ENCODE measurements around the gene ERMARD.

The ERMARD gene

GRCh38 chr6:169809386-169809785, 58.0 kb downstream of the ERMARD start:
- H3K4me3 ChIP-seq (ENCODE audit: control insufficient read depth, low read depth, low read length): no peak overlapping the region
- TF ChIP-seq CTCF (IDR thresholded peaks at IDR 0.05; ENCODE audit: control insufficient read depth, insufficient read depth, low read depth, low read length, missing control alignments): no peak
- no peak for DNase-seq (ENCODE audit: low read depth)

- H3K4me3 ChIP-seq (ENCODE audit: control insufficient read depth, low read depth, low read length): no peak overlapping the region
- DNase-seq (ENCODE audit: low read depth): no peak
- no peak for TF ChIP-seq CTCF (IDR thresholded peaks at IDR 0.05; ENCODE audit: control insufficient read depth, insufficient read depth, low read depth, low read length, missing control alignments)
These were observed 58.9 kb downstream of the ERMARD start for GRCh38 chr6:169810066-169810989.

- no peak for TF ChIP-seq CTCF (IDR thresholded peaks at IDR 0.05; ENCODE audit: control insufficient read depth, insufficient read depth, low read depth, low read length, missing control alignments)
- no peak for DNase-seq (ENCODE audit: low read depth)
- H3K4me3 ChIP-seq (ENCODE audit: control insufficient read depth, low read depth, low read length): no peak overlapping the region
These were observed 59.6 kb downstream of the ERMARD start for GRCh38 chr6:169811072-169811471.

- H3K4me3 ChIP-seq (ENCODE audit: control insufficient read depth, low read depth, low read length): no peak overlapping the region
- no peak for TF ChIP-seq CTCF (IDR thresholded peaks at IDR 0.05; ENCODE audit: control insufficient read depth, insufficient read depth, low read depth, low read length, missing control alignments)
- no peak for DNase-seq (ENCODE audit: low read depth)
These were observed 60.3 kb downstream of the ERMARD start for GRCh38 chr6:169811521-169812256.

- no peak for TF ChIP-seq CTCF (IDR thresholded peaks at IDR 0.05; ENCODE audit: control insufficient read depth, insufficient read depth, low read depth, low read length, missing control alignments)
- DNase-seq (ENCODE audit: low read depth): no peak
- H3K4me3 ChIP-seq (ENCODE audit: control insufficient read depth, low read depth, low read length): no peak overlapping the region
These were observed 60.8 kb downstream of the ERMARD start for GRCh38 chr6:169812257-169812644.

- no peak for TF ChIP-seq CTCF (IDR thresholded peaks at IDR 0.05; ENCODE audit: control insufficient read depth, insufficient read depth, low read depth, low read length, missing control alignments)
- no peak overlapping the region for H3K4me3 ChIP-seq (ENCODE audit: control insufficient read depth, low read depth, low read length)
- no peak for DNase-seq (ENCODE audit: low read depth)
These were observed 62.5 kb downstream of the ERMARD start for GRCh38 chr6:169813969-169814368.

Measured in AG09309 (cell line).